Amniotic stem cell (primary cell): ENCODE data around the gene GUCY2F.

Source experiments
- DNase-seq: peaks from one replicate; lab custom pipeline; 2025; lab: John Stamatoyannopoulos, UW

GUCY2F gene

DNA sequence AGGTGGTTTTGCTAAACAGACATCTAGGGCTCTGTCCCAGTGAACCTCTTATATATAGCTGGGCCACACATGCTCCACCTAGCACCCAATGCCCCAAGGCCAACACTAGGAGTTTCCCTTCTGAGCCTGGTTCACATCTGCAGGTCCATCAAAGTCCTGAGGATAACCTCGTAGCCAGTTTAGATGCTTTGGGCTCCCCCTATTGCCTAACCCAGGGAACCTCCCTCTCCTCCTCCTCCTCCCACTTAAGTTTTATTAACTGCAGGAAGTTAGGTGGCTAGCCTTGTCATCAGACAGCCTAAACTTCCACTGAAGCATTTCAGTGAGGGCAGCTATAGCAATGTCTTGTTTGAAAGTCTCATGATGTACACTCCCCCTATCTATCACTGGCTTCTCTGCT is 88.0 kb downstream of the GUCY2F start:
- DNase-seq: no peak

DNA sequence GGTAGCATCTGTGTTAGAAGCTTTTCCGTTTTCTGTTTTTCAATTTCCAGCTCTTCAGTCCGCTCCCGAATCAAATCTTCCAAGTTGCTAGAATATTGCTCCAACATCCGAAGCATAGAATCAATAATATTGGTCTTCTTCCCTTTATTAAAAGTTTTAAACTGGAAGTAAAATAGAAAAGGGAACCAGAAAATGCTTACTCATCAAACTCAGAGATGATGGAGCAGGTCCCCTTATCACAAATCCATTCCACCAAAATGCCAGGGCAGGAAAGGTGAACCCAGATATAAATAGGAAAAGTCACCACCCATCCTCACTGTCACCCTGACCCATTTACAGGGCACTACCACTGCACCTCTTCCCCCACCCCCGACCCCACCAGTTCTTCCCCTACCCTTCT is 89.0 kb downstream of the GUCY2F start:
- DNase-seq: no peak

DNA sequence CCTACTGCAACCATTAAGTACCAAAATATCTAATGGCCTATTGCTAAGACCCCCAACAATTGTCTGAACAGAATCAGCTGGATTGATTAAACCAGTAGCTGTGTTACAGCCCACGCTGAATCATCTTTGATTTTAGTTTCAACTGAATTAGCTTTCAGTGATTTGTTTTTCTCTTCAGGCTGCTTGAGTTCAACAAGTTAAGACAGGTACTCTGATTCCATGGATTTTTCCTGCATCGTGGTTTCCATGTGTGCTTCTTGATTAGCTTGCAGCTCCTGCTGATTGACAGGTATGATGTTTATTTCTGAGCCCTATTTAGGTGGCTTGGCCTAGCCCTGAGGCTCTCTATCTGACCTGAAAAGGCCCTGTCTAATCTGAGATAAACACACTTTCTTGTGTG is 91.3 kb downstream of the GUCY2F start:
- DNase-seq: no peak

DNA sequence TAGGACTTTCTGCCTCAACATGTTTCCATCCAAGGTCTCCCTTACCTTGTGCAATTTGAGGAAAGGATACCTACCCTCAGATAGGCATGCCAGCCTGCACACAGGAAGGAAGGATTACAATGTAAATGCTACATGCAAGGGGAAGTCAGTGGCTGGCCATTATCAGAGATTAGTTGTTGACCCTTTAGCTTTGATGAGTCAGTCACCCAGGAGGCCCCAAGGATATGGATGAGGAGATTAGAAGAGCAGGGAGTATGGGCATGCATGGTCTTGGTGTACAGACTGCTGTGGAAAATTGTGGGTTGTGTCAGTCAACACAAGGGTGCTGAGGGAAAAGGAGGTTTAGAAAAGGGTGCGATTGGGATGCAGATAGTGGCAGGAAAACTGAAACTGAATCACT is 92.0 kb downstream of the GUCY2F start:
- DNase-seq: no peak

DNA sequence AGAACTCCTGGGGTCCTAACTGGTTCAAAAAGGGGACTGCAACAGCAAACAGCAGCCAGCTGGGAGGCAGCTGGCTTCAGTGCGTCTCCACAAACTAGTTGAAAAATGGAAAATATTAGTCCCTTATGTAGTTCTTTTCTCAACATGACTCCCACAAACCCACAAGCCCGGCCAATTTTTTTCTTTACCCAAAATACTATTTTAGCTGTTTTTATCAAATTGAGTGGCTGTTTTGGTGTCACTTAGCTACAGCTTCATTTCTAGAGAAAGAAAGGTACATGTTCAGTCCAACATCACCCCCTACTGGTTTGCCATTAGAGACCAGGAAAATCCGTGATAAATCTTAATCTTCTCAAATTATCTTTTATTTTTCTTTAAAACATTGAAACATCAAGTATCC is 97.2 kb downstream of the GUCY2F start:
- DNase-seq: peak; percentile 2

DNA sequence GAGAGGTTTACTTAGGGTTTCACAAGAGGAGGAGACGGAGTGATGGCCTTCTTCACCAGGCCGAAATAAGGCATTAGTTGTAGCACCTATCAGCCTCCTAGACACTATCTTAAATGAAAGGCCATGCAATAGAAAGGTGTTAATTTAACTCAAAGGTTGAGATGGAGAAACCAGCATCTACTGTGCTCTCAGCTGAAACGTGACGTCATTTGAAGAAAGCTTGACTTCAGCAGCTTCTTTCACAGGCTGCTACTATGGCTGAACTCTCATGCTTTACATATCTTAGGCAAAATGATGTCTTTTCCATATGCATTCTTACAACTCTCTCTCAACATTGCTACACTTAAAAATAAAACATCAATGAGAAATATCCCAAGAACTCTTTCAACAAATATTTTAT is 99.6 kb downstream of the GUCY2F start:
- DNase-seq: no peak

DNA sequence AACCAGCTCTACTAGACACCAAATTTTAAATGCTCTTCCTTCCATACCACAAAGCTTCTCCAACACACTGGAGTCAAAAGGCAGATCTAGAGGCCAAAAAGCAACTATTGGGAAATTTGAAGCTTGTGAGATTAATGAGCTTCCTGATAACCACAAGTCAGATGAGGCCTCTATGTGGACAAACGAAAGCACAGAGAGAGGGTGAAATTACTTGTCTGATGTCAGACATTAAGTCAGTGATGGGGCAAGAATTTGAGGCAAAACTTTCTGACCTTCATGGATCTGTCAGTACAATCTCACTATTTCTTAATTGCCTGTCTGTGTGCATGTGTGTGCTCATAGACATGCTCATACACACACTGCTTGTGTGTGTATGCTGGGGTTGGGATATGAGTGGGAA is 103.6 kb downstream of the GUCY2F start:
- no peak for DNase-seq

DNA sequence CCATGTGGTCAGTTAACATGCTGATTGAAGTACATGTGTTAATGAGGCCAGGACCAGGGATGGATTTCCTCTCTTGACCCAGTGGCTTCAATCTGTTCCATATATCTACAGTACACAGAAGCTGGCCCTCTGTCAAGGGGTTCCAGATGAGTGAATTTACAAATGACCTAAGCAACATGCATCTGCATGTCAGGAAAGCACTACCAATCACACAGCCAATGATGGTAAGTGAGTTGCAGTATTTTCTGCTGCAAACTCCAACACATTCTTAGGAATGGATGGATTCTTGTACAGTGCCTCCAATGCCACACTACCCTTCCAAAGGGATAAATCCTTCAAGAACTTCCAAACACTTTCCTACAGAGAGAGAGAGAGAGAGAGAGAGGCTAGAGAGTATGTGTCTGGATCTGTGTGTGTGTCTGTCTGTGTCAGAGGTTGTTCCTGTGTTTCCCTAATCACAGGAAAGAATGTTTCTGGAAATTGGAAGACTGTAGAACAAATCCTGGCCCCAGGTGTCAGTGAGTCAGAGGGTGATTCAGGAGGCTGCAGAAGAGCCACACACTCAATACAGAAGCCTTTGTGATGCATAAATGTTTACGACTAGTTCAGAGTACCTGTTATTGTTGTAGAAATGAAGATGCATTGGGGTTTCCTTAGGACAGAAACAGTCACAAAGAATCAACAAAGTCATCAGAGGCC is 107.5 kb downstream of the GUCY2F start:
- DNase-seq: no peak

DNA sequence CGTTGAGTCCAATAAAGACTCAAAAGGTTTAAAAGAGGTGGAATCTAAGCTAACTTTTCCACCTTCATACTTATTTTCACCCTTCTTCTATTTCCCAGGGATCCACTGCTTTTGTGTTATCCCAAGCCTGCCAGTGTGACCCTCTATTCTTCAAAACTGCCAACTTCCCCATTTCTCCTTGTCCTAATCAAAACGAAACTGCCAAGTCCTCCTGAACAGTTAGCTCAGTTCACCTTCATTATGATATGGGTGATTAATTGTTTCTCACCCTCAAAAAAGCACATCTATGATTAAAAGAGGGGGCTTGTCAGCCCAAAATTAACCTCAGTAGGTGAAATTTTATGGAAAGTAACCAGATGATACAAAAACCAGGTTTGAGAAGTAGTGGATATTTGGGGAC is 108.4 kb downstream of the GUCY2F start:
- no peak for DNase-seq

DNA sequence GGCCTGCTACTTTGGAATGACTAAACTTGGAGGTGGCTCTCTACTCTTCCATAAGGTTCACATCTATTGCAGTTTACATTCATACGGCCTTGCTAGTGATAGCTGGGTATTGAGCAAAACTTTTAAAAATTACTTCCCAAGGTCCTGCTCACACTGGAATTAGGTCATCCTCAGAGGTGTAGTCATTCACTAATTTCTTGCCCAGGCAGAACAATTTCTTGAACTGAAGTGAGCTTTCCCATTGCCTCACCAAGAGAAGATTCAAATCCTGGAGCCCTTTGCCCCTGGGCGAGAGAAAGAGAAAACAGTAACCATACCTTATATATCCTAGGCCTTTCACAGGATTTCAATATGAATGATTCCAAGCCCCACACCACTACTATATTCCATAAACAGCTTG is 109.2 kb downstream of the GUCY2F start:
- no peak for DNase-seq

DNA sequence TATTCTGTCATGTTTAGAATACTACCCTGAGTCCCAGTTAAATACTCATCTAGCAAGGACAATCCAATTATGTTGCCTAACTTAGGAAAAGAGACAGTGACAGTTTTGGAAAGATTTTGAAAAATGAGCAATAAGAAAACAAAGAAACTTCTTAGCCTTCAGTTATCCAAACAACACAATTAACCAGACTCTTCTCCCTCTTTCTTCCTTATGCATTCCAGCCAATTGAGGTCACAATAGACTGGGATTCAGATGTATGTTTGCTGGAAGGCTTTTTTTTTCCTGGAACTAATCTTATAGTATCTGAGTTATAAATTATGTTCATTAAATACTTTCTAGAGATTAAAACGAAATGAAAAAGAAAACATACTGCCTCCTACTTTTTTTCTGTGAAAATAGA is 109.6 kb downstream of the GUCY2F start:
- no peak for DNase-seq

DNA sequence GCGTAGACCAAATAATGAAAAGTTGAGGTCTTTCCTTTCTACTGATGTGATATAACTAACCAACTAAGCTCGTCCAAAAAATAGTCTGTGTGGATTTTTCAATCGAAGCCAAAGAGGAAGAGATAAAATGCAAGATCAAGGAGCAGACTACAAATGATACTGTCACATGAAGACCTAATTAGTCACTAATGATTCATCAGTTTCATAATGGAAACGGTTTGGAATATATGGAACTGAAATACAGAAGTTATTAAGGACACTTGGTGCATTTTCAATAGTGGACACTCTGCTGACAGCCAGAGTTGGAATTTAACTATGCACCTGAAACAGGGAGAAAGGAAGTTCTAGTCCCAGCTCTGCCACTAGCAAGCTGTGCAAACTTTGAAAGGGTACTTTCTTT is 119.8 kb downstream of the GUCY2F start:
- no peak for DNase-seq

DNA sequence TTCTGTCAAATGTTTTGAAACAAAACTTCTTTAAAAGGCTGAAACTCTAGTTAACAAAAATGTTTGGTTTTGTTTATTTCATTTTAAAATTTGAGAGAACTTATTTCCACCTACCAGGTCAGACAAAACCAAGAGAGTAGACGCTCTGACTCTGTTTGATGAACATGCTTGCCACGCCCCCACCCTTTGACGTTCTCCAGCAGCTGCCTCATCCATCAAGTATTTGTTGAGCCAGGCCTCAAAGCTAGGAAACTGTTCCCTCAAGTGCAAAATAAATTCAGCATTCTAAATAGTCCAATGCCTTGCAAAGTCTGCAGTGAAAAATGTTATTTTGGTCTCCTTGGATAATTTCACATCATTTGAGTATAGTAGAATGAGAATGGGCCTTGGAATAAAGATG is 121.6 kb downstream of the GUCY2F start:
- DNase-seq: peak; percentile 10

DNA sequence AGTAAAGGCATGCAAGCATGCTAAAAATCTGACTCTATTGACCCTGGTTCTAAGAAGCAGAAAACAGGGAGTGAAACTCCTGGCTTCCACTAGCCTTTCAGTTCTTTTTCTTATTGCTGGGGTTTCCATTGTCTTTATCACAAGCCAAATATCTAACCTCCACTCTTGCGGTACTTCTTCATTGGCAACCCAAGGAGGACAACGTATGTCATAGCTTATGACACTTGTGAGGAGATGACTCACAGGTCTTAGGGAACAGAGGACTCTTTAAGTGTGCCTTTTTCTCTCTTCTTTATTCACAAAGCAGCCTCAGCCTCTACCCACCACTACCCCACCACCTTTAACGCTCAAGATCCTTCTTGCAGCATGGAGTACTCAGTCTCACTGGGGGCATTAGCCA is 124.2 kb downstream of the GUCY2F start:
- no peak for DNase-seq

DNA sequence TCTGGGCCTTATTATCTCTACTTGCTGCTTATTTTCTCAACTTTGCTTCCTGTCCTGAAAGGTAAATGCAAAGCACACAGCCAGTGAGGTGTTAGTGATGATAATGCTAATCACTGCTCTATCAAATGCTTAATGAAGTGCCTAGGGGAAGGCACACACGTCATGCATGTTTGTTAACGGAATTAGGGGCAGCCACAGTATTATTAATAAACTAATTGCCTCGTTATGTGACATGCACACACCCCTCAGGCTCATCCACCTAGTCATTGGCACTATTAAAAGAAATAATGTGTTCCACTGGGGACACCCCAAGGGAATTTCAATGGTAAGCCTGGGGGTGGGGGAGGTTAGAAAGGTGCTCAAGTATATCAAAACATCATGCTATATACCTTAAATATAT is 125.2 kb downstream of the GUCY2F start:
- DNase-seq: no peak

DNA sequence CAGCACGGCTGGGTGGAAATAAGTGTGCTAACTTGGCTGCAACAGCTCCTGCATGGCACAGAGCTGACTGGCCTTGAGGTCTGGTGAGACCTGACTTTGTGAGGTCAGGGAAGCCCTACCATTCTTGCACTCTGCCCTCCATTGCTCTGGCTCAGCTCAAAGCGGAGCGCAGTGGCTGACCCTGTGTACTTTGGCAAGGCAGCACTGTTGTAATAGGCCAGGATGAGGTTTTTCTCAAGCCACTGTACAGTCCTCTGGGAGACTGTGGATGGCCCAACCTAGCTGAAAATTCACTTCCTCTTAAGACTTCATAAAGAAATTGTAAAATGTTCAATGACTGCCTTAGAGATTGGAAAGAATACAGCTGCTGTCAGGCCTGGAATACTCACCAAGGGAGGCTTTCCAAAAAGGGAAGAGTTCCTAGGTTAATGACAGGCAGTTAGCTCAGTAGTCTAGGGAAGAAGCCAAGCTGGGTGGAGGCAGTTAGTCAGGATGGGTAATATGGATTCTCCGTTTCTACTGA is 129.8 kb downstream of the GUCY2F start:
- no peak for DNase-seq

DNA sequence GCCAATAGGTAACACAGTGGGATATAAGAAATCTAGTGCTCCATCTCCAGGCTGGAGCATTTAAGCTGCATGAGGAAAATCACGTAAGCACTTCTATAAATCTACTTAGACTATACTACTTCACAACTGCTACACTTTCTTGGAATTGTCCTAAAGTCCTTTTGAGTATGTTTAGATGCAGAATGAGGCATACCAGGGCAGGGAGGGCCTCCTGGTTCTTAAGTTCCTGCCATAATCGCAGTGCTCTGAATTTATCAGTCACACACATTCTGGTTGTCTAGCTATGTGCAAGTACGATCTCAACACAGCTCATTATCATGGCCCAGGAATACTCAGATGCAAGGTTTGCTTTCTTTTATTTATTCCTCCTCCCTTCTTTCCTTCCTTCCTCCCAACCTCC is 130.3 kb downstream of the GUCY2F start:
- DNase-seq: no peak

DNA sequence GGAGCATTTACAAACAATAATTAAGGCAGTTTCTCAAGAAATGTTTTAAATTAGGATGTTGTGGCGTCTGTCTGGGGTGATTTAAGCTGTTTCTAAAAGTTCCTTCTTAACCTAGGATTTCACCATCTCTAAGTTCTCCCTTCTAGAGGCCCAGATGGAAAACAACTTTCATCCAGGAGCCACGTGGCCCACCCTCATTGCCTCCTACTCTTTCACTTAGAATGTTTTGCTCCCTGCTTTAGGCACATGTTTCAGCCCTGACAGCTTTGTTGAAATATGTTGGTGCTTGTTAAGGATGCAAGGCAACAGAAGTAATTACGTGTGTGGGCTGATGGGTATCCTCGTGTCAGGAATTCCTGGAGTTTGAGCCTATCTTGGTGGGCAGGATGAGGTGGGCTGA is 131.3 kb downstream of the GUCY2F start:
- no peak for DNase-seq

DNA sequence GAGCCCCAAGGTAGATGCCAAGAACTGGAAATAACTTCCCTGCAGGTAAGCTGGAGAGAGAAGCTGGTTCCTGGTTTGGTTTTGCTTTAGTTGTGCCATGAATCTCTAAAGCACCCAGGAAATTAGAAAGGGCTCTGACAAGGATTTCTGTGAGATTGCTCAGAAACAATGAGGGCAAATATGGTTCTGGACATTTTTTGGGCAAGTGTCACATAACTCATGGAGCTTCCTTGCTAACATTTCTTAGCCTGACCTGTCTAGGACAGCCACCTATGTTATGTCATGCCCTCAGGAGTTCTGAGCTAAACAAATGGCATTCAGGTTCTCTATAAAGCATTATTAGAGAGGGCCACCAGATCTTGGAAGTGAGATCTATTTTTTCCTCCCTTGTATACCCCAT is 131.8 kb downstream of the GUCY2F start:
- no peak for DNase-seq

DNA sequence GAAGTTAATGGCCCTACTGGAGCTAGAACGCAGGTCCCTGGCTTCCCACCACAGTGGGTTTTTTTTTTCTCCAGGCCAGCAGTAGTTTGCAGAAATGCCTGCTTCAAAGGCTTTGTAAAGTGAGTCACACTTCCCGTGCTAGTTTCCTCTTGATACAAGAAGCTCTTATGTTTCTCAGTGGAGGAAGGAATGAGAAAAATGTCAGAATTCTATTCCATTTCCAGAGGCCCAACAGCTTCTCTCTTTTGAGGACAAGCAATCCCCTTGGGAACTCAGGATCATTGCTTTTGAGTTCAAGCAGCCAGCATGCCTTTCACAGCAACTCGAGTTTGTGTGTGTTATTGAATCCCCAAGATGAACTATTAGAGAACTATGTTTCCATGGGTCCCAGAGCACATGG is 134.3 kb downstream of the GUCY2F start:
- DNase-seq: peak; percentile 48

DNA sequence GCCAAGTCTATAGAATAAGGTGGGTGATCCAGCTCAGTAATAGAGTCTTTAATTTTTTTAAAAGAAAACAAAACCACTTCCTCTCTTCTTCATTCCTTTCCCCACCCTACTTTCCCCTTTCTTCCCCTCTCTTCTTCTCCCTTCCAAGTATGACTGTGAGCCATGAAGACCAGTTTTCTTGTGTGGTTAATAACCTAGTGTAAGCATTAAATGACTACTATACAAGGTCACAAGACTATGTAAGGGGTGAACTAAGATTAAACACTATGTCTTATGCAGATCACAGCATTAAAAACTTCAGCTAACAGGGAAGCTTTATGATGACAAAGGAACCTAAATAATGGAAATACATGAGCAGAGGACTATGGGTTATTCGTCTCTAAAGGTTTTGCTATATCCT is 135.4 kb downstream of the GUCY2F start:
- no peak for DNase-seq

DNA sequence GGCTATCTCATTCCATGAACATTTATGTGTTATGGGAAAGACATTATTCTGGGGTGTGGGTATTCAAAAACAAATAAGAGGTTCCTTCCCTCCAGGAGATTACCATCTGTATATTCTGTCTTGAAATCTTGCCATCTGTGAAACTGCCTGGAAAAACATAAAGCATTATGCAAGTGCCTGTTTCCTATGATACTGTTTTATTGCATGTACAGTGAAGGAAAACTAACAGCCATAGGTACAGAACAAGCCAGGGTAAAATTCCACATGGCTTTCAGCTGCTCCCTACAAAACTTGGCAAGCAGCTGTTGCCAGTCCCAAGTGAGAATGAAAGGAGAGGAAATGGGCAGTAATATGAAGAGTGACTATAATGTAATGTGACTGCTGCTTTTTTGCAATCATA is 136.0 kb downstream of the GUCY2F start:
- no peak for DNase-seq

DNA sequence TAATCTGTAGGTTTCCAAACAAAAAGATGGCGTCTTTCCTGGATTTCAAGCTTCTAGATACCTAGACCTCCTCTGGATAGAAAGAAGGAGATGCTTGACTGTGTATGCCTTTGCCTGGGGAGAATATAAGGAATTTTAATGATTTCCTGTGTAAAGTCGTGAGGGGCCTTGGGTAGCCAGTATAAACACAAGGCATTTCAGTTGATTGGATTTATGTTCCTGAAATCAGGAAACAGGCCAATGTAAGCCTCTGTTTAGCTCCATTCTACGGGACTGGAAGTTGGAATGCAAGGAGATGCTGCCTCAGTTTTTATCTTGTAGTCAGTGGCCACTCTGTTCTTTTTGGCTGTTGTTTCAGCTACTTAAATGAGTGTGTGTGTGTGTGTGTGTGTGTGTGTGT is 137.2 kb downstream of the GUCY2F start:
- no peak for DNase-seq

DNA sequence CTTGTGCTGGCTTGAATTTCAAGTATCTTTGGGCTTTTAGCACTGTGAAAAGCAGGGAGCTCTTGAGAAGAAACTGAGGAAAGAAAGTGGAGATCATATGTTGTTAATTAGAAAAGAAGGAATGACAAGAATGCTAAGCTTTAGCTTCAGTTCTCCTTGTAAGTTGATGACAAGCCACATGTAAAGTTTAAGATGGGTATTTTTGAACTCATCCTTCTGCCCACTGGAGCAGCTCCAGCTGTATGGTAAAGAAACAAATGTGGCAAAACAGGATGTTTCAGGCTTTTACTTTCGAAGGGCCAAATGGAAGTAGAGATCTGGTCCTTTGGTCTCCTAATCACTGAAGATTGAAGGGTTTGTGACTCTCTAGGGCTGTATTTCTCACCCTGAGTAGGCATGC is 137.8 kb downstream of the GUCY2F start:
- no peak for DNase-seq

DNA sequence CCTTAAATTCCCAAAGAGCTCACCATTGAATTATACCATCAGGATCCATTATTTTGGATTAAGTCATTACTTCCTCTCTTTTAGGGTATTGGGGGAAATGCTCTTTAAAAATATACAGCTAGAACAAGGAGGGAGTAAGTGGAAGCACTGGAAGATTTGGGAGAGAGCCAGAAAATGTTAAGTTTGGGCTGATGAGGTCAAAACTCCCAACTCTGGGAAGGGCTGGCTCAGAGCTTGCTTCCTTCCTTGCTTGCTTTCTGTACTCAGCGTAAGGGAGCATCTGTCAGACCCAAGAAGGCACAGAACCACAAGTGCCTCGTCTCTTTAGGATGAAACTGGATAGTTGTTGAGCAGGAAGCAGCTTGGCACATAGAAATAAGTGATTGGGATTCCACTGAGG is 138.2 kb downstream of the GUCY2F start:
- no peak for DNase-seq
